ENCODE data around the gene DYSF.

DNA sequence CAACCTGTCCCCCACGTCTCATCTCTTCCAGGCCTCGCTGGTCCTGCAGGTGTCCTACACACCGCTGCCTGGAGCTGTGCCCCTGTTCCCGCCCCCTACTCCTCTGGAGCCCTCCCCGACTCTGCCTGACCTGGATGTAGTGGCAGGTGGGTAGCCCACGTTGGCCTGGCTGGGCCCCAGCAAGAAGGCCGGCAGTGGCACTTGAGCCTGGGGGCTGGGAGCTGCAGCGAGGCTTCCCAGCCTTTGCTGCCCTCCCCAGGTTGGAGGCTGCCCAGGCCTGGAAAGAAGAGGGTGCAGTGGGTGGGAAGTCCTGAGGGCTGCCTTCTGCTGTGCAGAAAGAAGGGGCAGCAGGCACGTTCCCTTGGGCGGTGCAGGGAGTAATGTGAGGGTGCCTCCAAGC is 58.4 kb downstream of the DYSF start:
- TF ChIP-seq, protein P1, sequence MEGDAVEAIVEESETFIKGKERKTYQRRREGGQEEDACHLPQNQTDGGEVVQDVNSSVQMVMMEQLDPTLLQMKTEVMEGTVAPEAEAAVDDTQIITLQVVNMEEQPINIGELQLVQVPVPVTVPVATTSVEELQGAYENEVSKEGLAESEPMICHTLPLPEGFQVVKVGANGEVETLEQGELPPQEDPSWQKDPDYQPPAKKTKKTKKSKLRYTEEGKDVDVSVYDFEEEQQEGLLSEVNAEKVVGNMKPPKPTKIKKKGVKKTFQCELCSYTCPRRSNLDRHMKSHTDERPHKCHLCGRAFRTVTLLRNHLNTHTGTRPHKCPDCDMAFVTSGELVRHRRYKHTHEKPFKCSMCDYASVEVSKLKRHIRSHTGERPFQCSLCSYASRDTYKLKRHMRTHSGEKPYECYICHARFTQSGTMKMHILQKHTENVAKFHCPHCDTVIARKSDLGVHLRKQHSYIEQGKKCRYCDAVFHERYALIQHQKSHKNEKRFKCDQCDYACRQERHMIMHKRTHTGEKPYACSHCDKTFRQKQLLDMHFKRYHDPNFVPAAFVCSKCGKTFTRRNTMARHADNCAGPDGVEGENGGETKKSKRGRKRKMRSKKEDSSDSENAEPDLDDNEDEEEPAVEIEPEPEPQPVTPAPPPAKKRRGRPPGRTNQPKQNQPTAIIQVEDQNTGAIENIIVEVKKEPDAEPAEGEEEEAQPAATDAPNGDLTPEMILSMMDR (IDR thresholded peaks at IDR 0.05): no peak
- no peak for TF ChIP-seq POLR2A (IDR thresholded peaks at IDR 0.05)
- no peak for TF ChIP-seq POLR2AphosphoS5 (IDR thresholded peaks at IDR 0.05)
